HG02943 (cell line): Measurements from ENCODE around the gene TCF15.

Experiments used
- ATAC-seq: cut with Tn5 transposase; IDR thresholded peaks from one replicate; pipeline ENCODE4 v1.9.1; 2021; ENCODE audit warnings: mild to moderate bottlenecking, low read depth, moderate library complexity; ENCODE audit not compliant: unreplicated experiment

Gene TCF15

GRCh38 chr20:558117-558516, 52.0 kb downstream of the TCF15 start:
- ATAC-seq: no peak

GRCh38 chr20:556984-557383, 53.1 kb downstream of the TCF15 start:
- ATAC-seq: no peak

- no peak for ATAC-seq
Measured at GRCh38 chr20:555976-556385, 54.1 kb downstream of the TCF15 start.
